Measurements from ENCODE around the gene CNTFR.

Gene CNTFR

GRCh38 chr9:34577400-34578240 lies 11.9 kb downstream of the CNTFR start:
- Mint-ChIP-seq H3K27ac (peak overlapping the region; percentile 92 to 98 (median 94)), H3K36me3 (ENCODE audit: low read depth) (no peaks in the 10 kb centered on the region), H3K27me3 (ENCODE audit: low read depth) (peaks cover 43% of the 10 kb centered on the region), H3K4me3 (peak overlapping the region; percentile 76 to 85 (median 80)), H3K9me3 (no peaks in the 10 kb centered on the region), H3K4me1 (peaks cover 78% of the 10 kb centered on the region)
- no peak for TF ChIP-seq CTCF (IDR thresholded peaks at IDR 0.05; ENCODE audit: unreplicated experiment in 3 of 3)

- no peak for TF ChIP-seq CTCF (IDR thresholded peaks at IDR 0.05; ENCODE audit: unreplicated experiment in 3 of 3)
- Mint-ChIP-seq H3K4me1 (peaks cover 82% of the 10 kb centered on the region), H3K36me3 (ENCODE audit: low read depth) (no peaks in the 10 kb centered on the region), H3K27ac (peak overlapping the region; percentile 92 to 98 (median 94)), H3K27me3 (ENCODE audit: low read depth) (peaks cover 43% of the 10 kb centered on the region), H3K4me3 (peak overlapping the region; percentile 76 to 85 (median 80)), H3K9me3 (no peaks in the 10 kb centered on the region)
Measured at GRCh38 chr9:34576597-34577399, 12.7 kb downstream of the CNTFR start.

DNA sequence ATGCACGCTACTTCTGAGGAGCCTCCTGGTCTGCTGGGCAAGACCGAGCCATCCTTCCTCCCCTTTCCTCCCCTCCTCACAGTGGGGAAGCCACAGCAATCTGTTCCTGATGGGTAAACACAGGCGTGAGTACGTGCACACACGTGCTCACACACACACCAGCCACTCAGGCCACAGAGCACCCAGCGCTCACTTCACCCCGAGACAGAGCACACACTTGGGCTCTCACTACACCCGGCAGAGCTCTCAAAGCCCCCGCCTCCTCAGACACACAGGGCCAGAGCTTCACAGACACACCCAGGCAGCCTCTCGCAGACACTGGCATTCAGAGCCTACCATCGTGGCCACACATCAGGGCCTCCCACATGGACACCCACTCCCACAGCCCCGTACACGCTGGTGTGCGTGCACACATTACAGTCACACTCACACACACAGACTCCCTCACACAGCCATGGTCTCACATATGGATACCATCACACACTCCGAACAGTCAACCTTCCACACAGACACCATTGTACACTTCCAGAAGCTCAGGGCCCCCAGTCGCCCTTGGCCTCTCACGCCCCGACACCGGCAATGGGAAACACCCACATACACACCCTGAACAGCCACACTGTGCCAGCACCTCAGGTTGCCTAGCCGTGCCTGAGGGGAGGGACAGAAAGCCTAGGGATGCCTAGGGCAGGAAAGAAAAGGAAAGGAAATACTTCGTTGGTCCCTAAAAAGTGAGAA lies 13.5 kb downstream of the CNTFR start:
- Mint-ChIP-seq H3K4me3 (peak overlapping the region; percentile 20 to 76 (median 60)), H3K9me3 (no peaks in the 10 kb centered on the region), H3K36me3 (ENCODE audit: low read depth) (no peaks in the 10 kb centered on the region), H3K27me3 (ENCODE audit: low read depth) (peaks cover 36% of the 10 kb centered on the region), H3K4me1 (peaks cover 82% of the 10 kb centered on the region), H3K27ac (peak overlapping the region; percentile 92 to 98 (median 94))
- TF ChIP-seq CTCF (IDR thresholded peaks at IDR 0.05; ENCODE audit: unreplicated experiment in 3 of 3), result no peak

- Mint-ChIP-seq H3K36me3 (ENCODE audit: low read depth) (no peaks in the 10 kb centered on the region), H3K4me1 (peaks cover 82% of the 10 kb centered on the region), H3K4me3 (peak overlapping the region; percentile 32 to 55 (median 42)), H3K9me3 (no peaks in the 10 kb centered on the region), H3K27me3 (ENCODE audit: low read depth) (peaks cover 28% of the 10 kb centered on the region), H3K27ac (peak overlapping the region; percentile 91 to 94 (median 92))
- no peak for TF ChIP-seq CTCF (IDR thresholded peaks at IDR 0.05; ENCODE audit: unreplicated experiment in 3 of 3)
Measured at GRCh38 chr9:34575241-34575640, 14.3 kb downstream of the CNTFR start.

DNA sequence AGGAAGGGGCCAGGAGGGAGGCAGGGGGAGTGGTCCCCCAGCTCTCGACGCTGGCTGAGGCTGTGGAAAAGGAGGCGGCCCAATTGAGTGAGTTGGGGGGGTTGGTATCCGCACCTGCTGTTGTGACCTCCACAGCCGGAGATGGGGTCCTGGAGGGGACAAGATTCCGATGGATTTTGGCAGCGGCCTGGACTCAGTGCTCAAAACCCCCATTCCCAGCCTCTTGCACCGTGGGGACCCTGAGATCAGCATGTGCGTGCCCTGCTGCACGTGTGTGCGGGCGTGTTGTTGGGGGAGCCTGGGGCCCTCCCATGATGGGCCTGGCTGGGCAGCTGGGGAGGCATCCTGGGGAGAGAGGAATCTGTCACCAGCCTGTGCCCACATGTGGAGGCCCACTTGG lies 15.0 kb downstream of the CNTFR start:
- no peak overlapping the region for H3K4me3 Mint-ChIP-seq
- peaks cover 82% of the 10 kb centered on the region for H3K4me1 Mint-ChIP-seq
- H3K9me3 Mint-ChIP-seq, result no peaks in the 10 kb centered on the region
- peak overlapping the region; percentile 91 to 94 (median 92) for H3K27ac Mint-ChIP-seq
- no peak for TF ChIP-seq CTCF (IDR thresholded peaks at IDR 0.05; ENCODE audit: unreplicated experiment in 3 of 3)
- no peaks in the 10 kb centered on the region for H3K36me3 Mint-ChIP-seq (ENCODE audit: low read depth)
- H3K27me3 Mint-ChIP-seq (ENCODE audit: low read depth), result peaks cover 22% of the 10 kb centered on the region

Measured in nephron (organoid).